SK-N-DZ (cell line): ENCODE measurements around the gene TRIO.

Source experiments
- DNase-seq: peaks from one replicate; pipeline ENCODE4 v3.0.0-alpha.2; 2015; ENCODE audit warnings: low spot score

The TRIO gene

GRCh38 chr5:14208071-14209021 is 65.2 kb downstream of the TRIO start:
- no peak for DNase-seq

DNA sequence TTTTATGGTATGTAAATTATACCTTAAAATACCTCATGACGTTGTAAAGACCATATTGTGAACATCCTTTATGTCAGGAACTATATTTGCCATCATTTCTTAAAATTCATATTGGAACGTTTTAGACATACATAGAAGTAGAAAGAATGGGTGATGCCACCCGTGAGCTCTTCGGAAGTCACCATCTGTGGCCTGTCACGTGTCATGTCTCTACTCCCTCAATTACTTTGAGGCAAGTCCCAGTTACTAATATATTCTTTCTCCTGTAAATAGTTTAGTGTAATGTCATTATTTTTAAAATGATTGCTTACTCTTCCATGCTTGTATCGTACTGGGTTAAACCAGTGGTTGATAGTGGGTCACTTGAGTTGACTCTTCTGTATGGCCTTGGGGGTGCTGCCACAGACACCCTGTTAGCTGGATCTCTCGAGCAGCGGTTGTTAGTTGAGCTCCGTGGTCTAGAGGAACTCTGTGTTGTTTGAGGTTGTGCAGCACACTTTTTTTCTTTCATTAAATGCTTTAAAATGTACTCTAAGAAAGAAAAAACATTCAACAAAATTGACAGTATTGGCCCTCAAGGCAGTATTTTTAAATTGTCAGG is 66.2 kb downstream of the TRIO start:
- no peak for DNase-seq

GRCh38 chr5:14209836-14210235 is 66.7 kb downstream of the TRIO start:
- DNase-seq = no peak

- no peak for DNase-seq
These were observed 67.6 kb downstream of the TRIO start for GRCh38 chr5:14210729-14211128.

GRCh38 chr5:14211818-14212803 is 69.0 kb downstream of the TRIO start:
- no peak for DNase-seq

GRCh38 chr5:14212838-14213237 is 69.7 kb downstream of the TRIO start:
- no peak for DNase-seq

- DNase-seq = no peak
These were observed 70.1 kb downstream of the TRIO start for GRCh38 chr5:14213253-14213652.

DNA sequence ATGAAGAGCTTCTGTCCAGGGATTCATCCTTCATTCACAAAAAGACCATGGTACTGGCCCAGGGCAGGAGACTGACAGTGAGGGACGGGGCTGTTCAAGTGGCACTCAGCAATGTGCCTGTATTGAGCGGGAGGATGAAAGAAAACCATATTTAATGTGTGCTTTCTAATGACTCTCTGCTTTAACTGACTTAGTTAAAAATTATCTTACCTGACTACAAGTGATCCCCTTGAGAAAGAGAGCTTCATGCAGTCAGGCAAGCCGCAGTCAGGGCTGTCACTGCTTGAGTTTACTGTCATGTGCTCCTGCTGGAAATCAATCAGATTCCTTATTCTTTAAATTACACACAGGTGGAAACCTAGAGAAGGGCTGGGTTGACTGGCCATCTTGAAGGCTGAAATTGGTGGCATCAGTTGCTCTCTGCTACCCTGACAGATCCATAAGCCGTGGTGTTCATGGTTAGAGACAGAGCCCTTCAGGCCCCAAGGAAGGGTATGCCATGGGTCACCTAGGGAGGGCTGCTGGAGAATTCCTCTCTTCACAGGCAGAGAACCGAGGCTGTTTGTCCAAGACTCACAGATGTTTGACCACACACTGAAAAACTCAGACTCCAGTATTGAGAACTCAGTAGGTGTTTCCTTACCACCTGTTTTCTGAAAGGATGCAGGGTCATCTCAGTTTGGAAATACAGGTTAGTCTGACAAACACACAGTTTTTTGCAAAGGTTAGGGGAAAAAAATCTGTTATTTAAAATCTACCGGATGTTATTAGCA is 70.9 kb downstream of the TRIO start:
- DNase-seq = no peak

GRCh38 chr5:14215901-14216300 is 72.8 kb downstream of the TRIO start:
- DNase-seq = no peak

DNA sequence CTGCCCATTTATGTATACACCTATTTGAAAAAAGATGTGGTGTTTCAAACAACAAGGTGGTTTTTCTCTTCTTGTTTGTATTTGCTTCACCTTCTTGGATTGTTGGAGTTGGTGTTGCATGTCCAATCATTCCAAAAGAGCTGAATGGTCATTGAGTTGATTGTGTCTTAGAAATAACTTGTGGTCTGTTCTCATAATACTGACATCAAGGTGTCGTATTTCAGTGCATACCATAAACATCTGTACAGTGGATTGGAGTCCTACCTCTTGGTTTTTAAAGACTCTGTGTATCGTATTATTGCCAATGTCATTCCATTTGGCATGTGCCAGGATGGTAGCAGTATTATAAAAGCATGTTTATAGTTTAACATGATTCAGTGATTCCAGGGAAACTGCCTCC is 73.2 kb downstream of the TRIO start:
- DNase-seq = no peak

DNA sequence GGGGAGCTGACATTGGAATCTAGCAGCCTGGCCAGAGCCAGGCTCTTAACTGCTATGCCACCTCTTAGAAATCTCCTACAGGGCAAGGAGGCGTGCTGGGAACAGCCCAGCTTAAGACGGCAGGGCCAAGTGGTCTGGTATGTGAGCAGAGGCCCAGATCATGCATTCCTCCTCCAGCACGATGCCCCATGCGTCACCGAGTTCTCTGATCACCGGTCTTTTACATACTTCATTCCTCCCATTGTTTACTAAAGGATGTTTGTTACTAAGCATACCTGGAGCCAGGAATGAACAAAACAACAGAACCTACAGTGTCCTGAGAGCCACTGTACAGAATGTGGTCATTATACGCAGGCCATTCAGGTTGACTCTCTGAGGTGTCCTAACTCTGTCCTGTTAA is 73.8 kb downstream of the TRIO start:
- no peak for DNase-seq

DNA sequence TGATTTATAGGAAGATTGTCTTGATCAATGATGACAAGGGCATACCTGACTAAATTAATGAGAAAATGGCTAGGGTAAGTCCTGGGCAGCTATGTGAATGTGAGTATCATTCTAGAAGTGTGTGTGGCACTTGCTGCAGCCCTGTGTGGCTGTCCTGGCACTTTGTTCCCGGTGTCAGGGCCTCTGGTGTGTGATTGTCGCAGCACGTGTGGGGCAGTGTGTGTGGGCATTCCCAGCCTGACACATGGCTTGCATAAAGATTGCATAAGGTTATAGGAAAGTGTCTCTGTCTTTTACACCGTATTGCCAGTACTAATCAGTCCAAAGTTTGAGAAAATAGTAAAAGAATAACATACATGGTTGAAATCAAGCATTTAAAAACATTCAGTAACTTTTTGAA is 74.4 kb downstream of the TRIO start:
- DNase-seq = no peak

GRCh38 chr5:14218011-14218410 is 74.9 kb downstream of the TRIO start:
- DNase-seq = no peak

GRCh38 chr5:14218480-14218879 is 75.3 kb downstream of the TRIO start:
- no peak for DNase-seq

DNA sequence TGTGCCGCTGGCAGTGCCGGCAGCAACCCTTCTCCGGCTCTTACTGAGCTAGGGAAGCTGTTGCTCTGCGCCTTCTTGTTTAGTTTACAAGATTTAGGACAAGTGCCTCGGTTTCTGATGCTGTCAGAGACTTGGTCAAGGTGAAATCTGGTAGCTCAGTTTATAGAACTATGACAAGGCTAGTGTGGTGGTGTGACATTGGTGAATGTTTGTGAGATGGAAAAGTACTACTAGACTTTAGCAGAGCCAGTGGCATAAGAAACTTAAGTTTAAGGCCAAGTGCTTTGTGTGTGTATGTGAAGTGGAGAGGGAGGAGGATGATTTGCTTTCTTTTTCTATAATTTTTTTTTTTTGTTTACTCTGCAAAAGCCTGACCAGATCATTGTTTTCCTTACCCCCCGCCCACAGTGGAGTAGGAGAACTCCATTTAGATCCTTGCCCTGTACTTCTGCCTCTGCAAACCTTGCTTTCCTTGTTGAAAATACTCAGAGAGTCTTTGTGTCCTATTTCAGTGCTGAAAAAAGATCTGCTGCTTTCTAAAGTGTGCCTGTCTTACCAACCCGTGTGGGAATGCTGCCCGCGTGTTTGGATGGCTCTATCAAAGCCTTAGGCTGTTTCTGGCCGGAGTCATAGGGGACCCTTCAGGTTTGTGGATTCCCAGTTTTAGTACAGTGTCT is 75.9 kb downstream of the TRIO start:
- DNase-seq = no peak

- DNase-seq = no peak
These were observed 76.8 kb downstream of the TRIO start for GRCh38 chr5:14219800-14220512.

DNA sequence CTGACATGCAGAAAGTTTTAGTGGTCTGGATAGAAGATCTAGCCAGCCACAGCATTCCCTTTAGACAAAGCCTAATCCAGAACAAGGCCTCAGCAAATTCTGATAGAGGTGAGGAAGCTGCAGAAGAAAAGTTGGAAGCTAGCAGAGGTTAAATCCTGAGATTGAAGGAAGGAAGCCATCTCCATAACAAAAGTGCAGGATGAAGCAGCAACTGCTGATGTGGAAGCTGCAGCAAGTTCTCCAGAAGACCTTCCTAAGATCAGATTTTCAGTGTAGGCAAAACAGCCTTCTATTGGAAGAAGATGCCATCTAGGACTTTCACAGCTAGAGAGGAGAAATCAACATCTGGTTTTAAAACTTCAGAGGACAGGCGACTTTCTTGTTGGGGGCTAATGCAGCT is 77.5 kb downstream of the TRIO start:
- DNase-seq = no peak

DNA sequence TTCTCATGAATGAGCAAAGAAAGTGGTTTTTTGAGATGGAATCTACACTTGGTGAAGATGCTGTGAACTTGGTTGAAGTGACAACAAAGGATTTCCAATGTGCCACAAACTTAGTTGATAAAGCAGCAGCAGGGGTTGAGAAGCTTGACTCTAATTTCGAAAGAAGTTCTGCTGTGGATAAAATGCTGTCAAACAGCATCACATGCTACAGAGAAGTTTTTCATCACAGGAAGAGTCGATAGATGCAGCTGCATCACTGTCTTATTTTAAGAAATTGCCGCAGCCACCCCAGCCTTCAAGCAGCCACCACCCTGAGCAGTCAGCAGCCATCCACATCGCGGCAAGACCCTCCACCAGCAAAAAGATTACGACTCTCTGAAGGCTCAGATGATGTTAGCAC is 78.6 kb downstream of the TRIO start:
- DNase-seq = no peak

DNA sequence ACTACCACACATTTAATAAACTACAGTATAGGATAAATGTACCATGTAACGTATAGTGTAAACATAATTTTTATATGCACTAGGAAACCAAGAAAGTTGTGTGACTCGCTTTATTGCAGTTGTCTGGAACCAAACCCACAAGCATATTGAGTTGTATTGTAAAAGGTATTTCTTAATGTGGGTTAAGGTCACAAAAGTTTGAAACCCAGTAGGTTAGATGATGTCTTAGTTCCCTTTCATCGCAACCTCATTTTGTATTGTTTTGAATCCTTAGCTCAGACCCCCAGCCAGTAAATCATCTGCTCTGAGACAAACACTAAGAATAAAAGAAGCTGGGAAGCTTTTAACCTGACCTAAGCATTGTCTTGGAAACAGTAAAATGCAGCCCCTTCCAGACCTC is 79.1 kb downstream of the TRIO start:
- DNase-seq = no peak

DNA sequence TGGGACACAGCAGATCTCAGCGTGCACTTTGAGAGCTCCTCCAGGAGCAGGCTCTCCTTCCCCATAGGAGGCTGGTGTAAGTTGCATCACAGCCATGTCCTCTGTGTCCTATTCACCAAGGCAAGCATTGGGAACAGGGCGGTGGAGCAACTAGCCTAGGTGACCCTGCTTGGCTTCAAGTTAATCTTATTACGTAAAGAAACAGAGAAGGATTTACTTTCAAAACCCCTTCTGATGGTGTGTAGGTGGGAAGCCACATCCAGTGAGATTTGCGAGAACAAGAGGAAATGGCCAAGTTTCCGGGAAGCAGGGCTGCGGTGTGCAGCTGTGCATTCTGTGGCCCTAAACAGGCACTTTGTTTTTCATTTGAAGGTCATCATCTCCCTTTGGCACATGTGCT is 80.2 kb downstream of the TRIO start:
- no peak for DNase-seq
